Fibroblast of upper back skin (primary cell): ENCODE data around the gene COL5A2.

Experiments
- DNase-seq: peaks from one replicate; pipeline ENCODE4 v3.0.0-alpha.2; 2013

The COL5A2 gene

DNA sequence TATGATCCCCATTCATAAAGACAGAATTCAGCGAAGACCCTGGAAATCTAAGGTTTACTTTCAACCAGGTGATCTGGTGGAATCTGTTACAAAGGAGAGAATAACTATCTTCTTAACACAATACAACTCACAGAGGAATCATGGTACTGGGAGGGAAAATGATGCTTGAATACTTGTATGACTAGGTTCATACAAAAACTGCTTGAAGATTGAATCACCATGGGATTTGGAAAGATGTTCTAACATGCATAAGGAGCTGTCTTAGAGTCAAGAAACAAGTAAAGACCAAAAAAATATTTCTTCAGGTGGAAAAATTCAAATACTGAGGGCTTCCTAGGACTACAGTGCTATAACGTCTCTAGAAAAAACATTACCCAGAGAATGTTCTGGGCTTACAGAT, 32.2 kb downstream of the COL5A2 start:
- peak; percentile 52 for DNase-seq

DNA sequence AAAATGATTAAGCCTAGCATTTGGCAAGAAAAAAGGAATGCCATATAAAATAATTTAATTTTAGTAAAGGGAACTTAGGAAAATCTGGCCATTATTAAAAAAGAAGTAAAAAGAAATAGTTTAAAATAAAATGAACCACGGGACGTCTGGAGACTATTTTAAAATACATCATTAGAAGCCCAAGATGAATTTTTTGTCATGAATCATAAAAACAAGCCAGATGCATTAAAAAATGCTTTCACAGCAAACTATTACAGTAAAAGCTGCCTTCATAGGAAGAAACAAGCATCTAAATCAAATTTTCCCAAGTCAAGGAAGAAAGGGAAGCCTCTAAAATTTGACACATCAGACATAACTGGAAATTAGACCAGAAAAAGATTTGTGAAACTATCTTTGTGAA, 33.0 kb downstream of the COL5A2 start:
- peak; percentile 52 for DNase-seq

DNA sequence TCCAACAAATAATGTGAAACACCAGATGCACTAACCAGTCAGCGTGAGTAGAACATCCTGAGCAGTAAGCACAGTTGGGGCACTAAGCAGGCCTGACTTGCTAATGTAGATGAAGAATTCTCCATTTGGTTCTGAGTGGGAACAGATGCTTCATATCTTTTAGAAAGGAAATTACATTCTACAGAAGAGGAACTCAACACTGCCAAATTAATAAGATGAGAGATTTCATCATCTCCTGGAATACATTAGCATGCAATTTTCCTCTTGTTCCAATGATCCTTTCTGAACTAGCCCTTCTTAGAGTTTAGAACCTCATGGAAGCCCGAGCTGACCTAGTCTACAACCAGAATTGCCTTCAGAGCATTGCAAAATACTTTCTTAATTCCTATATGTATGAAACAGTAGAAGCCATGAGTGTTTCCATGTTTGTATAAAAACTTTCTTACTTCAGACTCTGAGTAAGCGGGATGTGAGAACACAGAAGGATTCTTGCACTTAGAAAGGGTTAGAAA, 34.8 kb downstream of the COL5A2 start:
- DNase-seq = peak; percentile 87

DNA sequence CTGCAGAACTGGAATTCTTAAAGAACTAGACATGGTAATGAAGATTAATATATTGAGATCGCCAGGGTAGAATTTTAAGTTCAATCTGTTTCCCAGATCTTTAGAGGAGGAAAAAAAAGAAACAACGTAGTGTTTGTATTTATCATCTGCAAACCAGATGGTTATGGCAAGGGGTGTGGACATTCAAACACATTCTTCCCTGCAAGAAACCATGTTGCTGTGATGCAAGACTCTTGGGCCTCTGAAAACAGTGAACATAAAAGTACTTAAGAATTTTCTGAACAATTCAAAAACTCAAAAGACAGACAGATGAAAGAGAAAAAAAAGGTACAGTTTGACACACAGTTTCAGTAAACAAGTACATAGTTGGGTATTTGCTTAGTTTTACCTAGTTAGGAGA, 35.6 kb downstream of the COL5A2 start:
- DNase-seq = peak; percentile 86

DNA sequence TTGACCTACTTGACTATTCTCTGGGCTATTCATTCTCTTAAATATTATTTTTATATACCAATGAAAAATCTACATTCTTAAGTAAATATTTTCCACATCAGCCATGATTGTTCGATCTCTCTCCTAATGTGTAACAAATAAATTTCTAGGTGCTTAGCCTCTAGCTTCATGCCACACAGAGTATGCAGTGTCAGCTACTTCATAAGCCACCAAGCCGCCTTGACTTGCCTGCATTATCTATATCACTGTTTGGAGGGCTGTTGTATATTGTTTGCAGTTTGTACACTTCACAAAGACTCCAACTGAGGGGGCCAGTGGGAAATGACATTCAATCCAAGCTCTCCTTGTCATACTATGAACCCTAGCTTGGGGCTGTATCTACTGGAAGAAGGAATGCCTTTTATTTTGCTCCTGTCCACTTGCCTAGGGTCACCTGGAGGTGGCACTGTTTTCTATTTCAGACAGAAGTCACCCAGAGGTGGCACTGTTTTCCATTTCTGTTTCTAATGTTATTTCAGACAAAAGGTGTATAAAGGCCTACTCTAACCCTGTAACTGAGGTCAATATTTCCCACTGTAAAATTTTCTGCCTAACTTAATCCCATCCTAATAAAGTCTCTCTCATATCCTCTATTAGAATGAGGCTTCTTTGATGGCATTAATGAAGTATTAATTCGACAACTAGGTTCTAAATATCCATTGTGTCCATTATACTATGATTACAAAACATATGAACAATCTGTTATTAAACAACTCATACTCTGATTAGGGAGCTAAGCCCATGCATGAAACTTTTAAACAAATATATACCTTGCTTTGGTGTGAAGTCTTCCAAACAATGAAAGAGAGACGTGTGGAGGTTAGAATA, 36.4 kb downstream of the COL5A2 start:
- DNase-seq = peak; percentile 42

DNA sequence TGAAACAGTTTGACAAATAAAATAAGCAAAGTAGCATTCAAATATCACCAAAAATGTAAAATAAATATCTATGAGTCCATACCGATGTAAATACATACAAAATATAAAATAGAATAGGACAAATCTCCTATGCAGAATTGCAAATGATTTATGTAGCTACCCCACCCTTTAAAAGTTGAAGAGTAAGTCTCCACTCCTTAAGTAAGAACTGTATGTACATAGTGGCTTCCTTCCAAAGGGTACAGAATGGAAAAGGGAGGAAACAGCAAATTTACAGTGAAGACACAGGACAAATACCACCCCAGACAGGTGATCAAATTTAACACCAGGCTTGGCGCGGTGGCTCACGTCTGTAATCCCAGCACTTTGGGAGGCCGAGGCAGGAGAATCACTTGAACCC, 40.8 kb downstream of the COL5A2 start:
- DNase-seq = no peak

DNA sequence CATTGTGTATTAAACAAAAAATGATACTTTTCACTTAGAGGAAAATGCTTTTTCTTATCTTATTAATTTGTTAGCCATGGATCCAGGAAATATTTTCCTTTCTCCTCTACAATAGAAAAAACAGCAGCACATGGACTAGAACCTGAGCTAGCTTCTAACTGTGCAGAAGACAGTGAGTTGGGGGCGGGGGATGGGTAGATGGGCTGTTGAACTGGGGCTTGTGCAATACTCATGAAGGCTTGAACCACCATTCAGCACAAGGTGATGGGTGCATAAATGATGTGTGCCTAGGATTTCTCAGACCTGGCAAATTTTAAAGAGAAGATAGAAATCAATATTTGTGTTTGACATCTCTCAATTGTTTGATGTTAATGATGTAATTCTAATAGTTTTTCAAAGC, 42.0 kb downstream of the COL5A2 start:
- no peak for DNase-seq

DNA sequence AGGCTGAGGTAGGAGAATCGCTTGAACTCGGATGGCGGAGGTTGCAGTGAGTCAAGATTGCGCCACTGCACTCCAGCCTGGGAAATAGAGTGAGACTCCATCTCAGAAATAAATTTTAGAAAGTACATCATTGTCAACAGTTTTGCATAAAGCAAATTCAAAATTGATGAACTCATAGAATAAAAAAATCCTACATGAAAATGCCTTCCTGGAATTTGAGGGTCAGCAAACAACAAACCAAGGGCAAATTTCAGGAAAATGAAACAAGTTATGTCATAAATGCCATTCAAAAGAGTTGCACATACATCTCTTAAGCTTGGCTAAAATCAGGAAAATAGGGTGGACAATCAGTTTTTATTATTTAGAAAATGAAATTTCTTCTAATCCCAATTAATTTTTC, 45.1 kb downstream of the COL5A2 start:
- no peak for DNase-seq

DNA sequence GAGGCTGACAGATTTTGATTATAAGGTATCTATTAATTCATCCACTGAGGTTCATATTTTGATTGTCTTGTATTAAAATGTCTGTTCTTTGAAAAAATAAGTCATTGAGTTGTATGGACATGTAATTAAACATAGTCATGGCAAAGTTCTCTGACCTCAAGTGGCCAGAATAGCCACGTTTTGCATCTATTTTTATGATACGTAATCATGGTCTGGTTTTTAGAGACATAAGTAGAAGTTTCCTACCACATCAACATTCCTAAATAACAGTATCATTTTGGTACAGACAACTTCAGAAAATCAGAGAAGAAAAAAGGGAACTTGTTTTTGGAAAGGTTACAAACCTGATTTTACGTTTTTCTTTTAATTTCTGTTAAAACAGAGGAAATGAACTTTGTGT, 47.6 kb downstream of the COL5A2 start:
- peak; percentile 47 for DNase-seq

DNA sequence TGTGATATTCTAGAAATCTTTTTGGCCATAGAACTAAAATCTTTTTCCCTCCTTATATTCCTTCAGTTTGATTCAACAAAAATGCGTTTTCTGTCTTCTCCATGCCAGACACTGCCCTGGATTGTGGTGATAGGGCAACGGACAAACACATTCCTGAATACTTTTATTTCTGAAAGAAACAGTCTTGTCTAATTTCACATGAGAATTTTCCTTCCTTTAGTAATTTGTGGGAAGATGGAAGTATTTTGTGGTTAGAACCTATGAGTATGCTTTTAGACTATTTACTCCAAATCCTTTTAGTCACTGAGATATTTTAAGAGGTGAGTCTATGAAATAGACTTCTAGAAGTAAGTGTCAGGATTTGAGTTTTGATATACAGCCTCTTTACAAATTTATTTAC, 49.6 kb downstream of the COL5A2 start:
- DNase-seq = peak; percentile 92

DNA sequence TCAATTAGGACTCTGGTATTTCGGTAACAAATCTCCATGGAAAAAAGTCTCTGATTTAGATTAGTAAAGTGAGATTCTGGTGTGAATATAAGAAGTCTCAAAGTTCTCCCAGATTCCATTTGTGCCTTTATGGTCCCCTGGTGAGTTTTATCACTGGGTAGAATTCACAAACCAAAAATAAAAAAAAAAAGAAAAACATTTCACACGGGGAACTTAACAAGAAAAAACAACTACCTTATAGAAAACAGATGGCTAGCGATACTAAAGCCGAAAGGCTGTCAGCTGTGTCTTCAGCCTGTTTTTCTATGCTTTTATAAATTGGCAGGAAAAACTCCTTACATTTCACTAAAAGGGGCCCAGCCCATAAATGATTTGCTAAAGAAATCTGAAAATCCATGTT, 50.6 kb downstream of the COL5A2 start:
- DNase-seq = peak; percentile 66

DNA sequence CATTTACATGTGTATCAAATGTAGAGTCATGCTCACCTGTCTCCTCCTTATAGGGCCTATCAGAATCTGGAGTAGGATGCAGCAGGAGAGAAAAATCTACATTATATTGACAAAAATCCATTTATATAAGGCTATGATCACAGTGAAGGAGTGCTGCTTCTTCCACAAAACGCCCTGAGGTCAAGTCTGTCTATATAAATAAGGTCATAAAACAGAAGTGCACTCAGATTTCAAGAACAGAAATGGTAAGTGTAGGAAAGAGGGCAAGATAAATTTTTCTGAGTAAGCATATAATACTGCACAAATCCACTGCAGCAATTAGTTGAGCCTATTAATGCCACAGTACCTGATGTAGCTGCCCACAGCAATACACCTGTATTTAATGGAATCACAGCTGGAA, 51.8 kb downstream of the COL5A2 start:
- DNase-seq = no peak

DNA sequence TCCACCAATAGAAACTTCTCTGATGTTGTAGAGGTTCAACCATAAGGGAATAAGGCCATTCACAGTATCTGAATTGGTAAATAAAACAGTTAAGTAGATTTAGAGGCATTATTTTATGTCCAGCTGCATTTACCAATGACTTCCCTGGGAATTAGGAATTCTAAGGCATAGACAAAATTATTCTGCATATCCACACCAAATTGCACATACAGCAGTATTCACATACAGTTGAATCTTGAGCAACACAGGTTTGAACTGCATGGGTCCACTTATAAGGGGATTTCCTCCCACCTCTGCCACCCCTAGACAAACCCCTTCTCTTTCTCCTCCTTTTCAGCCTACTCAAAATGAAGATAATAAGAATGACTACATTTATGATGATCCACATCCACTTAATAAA, 54.4 kb downstream of the COL5A2 start:
- no peak for DNase-seq

DNA sequence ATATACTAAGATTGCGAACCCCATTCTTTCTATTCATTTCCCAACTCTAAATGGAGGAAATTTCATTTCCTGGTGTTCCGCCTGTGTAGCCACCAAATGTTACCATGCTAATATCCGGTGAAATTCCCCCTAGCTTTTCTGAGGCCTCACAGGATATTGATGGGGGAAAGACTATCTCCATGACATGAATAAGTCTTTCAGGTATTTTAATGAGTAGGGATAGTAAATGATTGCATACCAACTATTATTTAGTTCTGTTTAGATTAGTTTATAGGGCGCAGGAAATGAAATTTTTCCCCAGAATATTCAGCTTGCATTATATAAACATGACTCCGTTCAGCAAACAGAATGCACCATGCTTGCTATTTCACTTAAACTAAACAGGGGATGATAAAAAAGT, 55.4 kb downstream of the COL5A2 start:
- peak; percentile 33 for DNase-seq

DNA sequence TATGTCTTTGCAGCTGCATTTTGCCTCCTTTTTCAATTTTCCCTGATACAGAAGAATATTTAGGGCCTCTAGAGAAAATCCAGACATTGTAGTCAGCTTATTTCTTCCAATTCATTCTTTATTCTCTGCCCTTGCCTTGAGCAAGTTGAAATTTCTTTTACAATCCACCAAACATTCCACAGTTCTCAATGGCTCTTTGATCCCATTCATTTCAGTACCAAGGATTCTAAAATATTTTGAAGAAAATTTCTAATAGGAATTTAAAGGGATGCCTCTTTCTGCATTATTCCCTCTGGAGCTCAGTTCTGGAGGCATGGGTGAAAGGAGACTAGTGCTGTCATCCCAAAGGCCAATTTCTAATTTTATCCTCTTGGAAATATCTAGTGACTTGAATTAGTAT, 61.2 kb downstream of the COL5A2 start:
- DNase-seq = no peak

DNA sequence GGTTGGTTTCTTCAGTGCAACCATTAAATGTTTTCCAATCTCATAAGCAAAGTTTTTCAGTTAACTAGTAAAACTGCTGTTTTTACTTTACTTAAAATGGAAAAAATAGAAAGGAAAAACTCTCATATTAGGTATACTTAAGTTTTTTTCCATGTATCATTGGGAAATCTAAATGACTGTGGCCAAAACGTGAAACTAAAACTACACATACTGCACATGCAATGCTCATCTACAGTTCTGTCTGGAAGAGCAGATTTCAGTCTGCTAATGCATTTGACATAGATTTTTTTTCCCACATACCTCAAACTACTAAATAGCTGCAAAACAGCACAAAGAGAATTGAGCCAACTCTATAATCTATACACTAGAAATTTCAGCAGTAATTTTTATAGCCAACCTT, 62.6 kb downstream of the COL5A2 start:
- peak; percentile 53 for DNase-seq

DNA sequence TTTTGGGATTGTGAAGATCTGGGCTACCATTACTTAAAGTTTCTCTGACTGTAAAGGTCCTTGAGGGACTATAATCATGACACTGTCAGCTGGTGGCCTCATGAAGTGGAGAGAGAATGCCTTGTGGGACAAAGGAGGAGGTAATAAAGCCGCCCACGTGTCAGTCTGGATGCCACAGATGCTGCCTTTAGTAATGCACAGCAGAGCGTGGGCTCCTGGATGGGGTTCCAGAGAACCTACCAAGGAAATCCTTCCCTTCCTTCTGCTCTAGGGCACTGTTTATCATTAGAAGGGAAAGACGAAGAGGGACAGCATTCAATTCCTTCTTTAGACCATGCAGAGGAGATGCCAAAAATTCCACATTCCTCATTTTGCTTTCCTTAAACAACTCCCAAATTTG, 63.5 kb downstream of the COL5A2 start:
- peak; percentile 30 for DNase-seq

DNA sequence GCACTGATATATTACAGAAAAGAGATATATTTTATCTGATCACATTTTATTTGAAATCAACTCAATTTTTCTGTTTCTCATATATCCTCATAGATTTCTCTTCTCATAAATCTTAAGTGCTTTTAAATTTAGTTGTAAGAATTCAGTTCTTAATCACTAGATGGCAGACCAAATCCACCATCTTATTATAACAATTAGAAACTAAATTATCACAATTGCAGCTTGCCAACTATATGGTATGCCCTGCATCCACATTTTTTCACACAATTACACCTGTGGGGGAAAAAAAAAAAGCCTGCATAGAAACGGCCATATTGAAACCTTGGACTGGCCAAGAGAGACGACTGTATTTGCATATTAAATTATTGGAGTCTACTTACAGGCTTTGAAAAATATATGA, 64.4 kb downstream of the COL5A2 start:
- DNase-seq = peak; percentile 49

DNA sequence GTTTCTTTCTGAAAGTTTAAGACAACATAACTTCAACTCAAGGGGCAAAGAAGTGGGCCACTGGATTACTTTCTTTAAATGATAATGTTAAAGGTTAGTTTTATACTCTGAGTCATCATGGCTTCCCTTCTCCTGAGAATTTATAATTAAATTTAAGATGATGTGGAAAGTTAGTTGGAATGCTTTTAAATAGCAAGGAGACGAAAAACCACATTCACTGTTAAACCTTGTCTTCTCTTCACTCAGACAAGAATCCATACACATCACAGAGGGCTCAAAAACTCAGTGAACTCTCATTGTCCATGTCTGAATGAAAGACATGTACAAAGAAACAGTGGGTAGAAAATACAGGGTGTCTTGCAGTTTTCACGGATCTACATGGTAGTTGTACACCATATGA, 65.6 kb downstream of the COL5A2 start:
- DNase-seq = peak; percentile 73

DNA sequence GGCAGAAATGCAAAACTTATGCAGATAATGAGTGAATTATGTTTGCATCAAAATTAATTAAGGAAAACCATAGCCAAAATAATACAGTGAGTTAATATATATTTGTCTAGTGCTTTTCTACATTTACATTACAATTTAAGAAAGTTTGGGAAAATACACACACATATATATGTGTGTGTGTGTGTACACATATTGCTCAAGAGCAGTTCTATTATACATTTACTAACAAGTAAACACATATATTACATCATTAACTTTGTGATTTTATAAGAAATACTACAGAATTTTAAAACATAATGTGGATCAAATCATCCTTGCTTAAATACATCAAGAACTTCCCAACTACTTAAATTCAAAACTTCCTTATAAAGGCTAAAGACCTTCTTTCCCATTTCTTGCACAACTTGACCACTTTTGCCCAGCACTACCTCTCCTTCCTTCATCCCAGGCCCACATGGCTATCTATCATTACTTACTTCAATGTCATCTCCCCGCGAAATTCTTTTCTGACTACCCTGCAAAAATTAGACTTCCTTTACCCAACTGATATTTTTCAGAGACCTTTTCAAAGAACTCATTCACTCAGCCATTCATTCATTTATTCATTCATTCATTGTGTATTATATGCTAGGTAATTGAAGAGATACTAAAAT, 68.4 kb downstream of the COL5A2 start:
- DNase-seq = peak; percentile 37

DNA sequence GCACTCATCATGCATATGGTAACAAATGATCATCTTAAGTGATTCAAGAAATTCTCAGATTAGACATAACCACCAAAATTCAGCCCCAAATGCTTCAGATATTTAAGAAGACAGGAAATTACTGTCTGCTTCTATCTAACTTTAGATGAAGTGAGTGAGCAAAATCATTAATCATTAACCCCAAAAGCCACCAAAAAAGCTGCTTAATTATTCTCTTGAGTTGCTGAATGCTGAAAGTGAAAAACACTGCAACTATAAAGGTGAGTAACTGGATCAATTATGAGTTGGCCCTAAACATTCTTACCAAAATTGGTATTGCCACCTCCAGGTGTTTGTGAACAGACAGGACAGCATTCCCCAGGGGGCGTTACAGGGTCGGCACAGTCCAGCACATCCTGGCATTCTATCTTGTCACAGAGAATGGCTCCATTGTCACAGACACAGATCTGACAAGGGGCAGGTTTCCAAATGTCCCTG, 69.6 kb downstream of the COL5A2 start:
- peak; percentile 71 for DNase-seq

DNA sequence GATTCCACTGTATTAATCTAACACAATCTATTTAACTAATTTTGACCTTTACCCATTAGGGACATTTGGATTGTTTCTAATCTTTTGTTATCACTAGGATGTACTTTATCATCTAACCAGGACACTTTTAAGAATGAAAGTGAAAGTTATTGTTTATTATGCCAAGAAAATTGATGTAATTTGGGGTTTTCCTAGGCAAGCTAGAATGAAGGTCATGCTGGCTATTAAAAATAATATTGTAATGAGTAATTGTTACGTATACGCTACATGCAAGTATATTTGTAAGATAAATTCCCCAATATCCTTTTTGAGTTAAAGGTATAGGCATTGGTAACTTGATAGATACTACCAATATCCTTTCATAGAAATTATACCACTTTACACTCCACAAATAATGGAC, 74.6 kb downstream of the COL5A2 start:
- no peak for DNase-seq

DNA sequence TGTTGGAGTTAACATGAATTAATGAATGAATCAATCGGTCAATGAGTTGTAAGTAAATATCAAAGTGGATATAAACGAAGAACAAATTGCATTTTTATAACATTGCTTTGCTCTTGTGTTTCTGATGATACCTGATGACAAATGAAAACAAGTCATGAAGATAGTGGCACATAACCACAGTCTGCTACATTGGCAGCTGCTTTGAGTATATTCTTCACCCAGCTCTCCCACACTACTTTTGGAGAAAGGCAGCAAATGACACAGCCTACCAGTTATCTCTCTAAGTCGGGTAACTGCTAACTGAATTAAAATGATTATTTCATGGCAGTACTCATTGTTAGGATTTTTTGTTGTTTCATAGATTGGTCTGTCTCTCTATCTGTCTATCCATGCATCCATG, 76.8 kb downstream of the COL5A2 start:
- DNase-seq = no peak

DNA sequence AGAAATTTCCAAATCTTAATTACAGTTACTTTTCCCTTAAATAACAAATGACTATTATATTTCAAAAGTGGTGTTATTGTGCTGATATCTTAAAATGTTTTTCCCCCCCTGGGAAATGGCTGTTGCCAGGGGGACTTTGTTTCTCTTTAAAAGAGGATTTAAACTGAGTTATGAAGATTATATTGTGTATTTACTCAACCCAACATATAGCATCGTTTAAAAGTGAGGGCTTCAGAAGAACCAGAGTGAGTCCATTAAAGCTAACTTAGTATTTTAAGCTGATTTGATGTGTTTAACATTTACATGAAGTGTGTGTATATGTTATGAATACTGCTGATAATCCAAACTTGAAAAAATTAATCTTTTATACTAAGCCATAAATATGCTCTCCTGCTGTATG, 81.6 kb downstream of the COL5A2 start:
- no peak for DNase-seq
